HepG2 (cell line): ENCODE results near the gene DTD2. TPM values are rescaled to one million over a fixed set of nuclear protein-coding genes. Genes with fewer than 3 reads are reported as not detected.

Source experiments
- ATAC-seq: fragments of 200-7000 bp; cut with Tn5 transposase; 3 replicates; pipeline ENCODE4 v1.9.1; 2020; ENCODE audit warnings: mild to moderate bottlenecking, moderate library complexity
- BruUV-seq: library from RNA; stranded (reverse); fragments of 400-500 nt; replicated peaks from 2 replicates; lab custom pipeline; 2021; lab: Mats Ljungman, UMichigan
- CTCF ChIA-PET: fragments of 300-600 bp; formaldehyde crosslinking; extraction: SDS; loops from one replicate; lab custom pipeline; 2021; ENCODE audit warnings: low total read pairs, inconsistent platforms, low intra/inter-chr PET ratio; lab: Yijun Ruan, JAX
- POLR2A ChIA-PET: fragments of 350-600 bp; sonication (Branson Sonifier 250); formaldehyde crosslinking; loops from one replicate; lab custom pipeline; 2020; ENCODE audit warnings: antibody characterized with exemption, inconsistent platforms; lab: Yijun Ruan, JAX
- DNase-seq: peaks from one replicate; pipeline ENCODE4 v3.0.0-alpha.2; 2015; ENCODE audit warnings: low spot score
- FAIRE-seq: peaks from 3 replicates; lab custom pipeline; 2011; peaks lifted over from hg19 to GRCh38; lab: Jason Lieb, UNC
- H2AFZ ChIP-seq: one replicate; pipeline ENCODE4 v1.6.1; 2011; ENCODE audit warnings: low read length, inconsistent platforms
- H3K27ac ChIP-seq: fragments of 300-600 bp; 3 replicates; pipeline ENCODE4 v1.8.0; 2011; ENCODE audit warnings: mixed run types, mild to moderate bottlenecking, mixed read lengths, low read length, inconsistent platforms; ENCODE audit not compliant: insufficient read depth; ENCODE audit errors: extremely low read length
- H3K27me3 ChIP-seq, 2 experiments: fragments of 200-600 bp in 1 of 2; 2 replicates in 1 of 2; 3 replicates in 1 of 2; pipeline versions ENCODE4 v1.6.0 to v1.8.0; 2011; ENCODE audit warnings: low read length in 2 of 2, mild to moderate bottlenecking in 2 of 2, moderate library complexity in 2 of 2, inconsistent platforms in 1 of 2; ENCODE audit not compliant: insufficient read depth in 2 of 2, control insufficient read depth in 1 of 2
- H3K36me3 ChIP-seq, 2 experiments: fragments of 200-600 bp in 1 of 2; replicated peaks in 1 of 2; 2 replicates in 1 of 2; 3 replicates in 1 of 2; pipeline versions ENCODE4 v1.5.1 to v1.8.0; 2011; ENCODE audit warnings: low read length in 2 of 2, inconsistent platforms in 1 of 2; ENCODE audit not compliant: insufficient read depth in 2 of 2, control insufficient read depth in 1 of 2
- H3K4me1 ChIP-seq: 2 replicates; pipeline ENCODE4 v1.5.1; 2012; ENCODE audit warnings: low read length, inconsistent platforms; ENCODE audit not compliant: insufficient read depth
- H3K4me2 ChIP-seq: 2 replicates; pipeline ENCODE4 v1.6.0; 2011; ENCODE audit warnings: low read depth, low read length, inconsistent platforms
- H3K4me3 ChIP-seq, 3 experiments: fragments of 200-600 bp in 1 of 3; sonication (generic), shearing (Covaris generic) in 1 of 3; replicated peaks in 1 of 3; 2 replicates each; pipeline ENCODE4 v1.5.1; 2011 to 2016; ENCODE audit warnings: low read length in 3 of 3, inconsistent platforms in 2 of 3, low read depth in 2 of 3, mild to moderate bottlenecking in 2 of 3, control low read depth in 1 of 3, mixed read lengths in 1 of 3; ENCODE audit not compliant: insufficient read depth in 1 of 3
- H3K79me2 ChIP-seq: one replicate; pipeline ENCODE4 v1.6.1; 2011; ENCODE audit warnings: low read length, inconsistent platforms; ENCODE audit not compliant: insufficient read depth
- H3K9ac ChIP-seq: 2 replicates; pipeline ENCODE4 v1.6.0; 2011; ENCODE audit warnings: mild to moderate bottlenecking, low read depth, low read length, inconsistent platforms; ENCODE audit not compliant: insufficient read depth
- H3K9me3 ChIP-seq: 2 replicates; pipeline ENCODE4 v1.5.1; 2012; ENCODE audit warnings: mild to moderate bottlenecking, low read length
- H4K20me1 ChIP-seq: 2 replicates; pipeline ENCODE4 v1.6.0; 2011; ENCODE audit warnings: inconsistent platforms, mild to moderate bottlenecking, low read length, moderate library complexity; ENCODE audit not compliant: insufficient read depth
- BATF2 ChIP-seq: sonication (generic); formaldehyde crosslinking; IDR thresholded peaks from 2 replicates; pipeline ENCODE4 v1.8.0; 2022; ENCODE audit warnings: mild to moderate bottlenecking, missing genetic modification reagents, moderate library complexity
- PREB ChIP-seq: sonication (generic); formaldehyde crosslinking; IDR thresholded peaks from 2 replicates; pipeline ENCODE4 v1.4.0; 2020; ENCODE audit warnings: missing genetic modification reagents
- RFXAP ChIP-seq: sonication (generic); formaldehyde crosslinking; IDR thresholded peaks from 2 replicates; pipeline ENCODE4 v1.4.0; 2020; ENCODE audit warnings: missing genetic modification reagents, borderline replicate concordance
- ZNF343 ChIP-seq: sonication (generic); formaldehyde crosslinking; IDR thresholded peaks from 2 replicates; pipeline ENCODE4 v1.4.0; 2020; ENCODE audit warnings: mild to moderate bottlenecking, missing genetic modification reagents
- ZNF713 ChIP-seq: sonication (generic); formaldehyde crosslinking; IDR thresholded peaks from 2 replicates; pipeline ENCODE4 v1.4.0; 2020; ENCODE audit warnings: mild to moderate bottlenecking, missing genetic modification reagents
- WGBS: methylation state at CpG from one replicate; pipeline ENCODE4 v1.1.6; 2017; ENCODE audit warnings: low lambda C conversion rate; 5-methylcytosine and 5-hydroxymethylcytosine counted together
- in situ Hi-C: cut with HindIII; loops from 2 replicates; pipeline ENCODE4 v1.10.0; 2017; ENCODE audit warnings: low pct_unique_long_range_greater_than_20kb; ENCODE audit not compliant: extremely low pct_ligation_motif_present
- intact Hi-C: fragments of 100-400 bp; cut with micrococcal nuclease; formaldehyde crosslinking; loops from one replicate; pipeline ENCODE4 v1.10.0; 2022; ENCODE audit not compliant: unreplicated experiment
- polyA plus RNA-seq, 8 experiments: library from polyadenylated mRNA; depleted of rRNA in 3 of 8; stranded (reverse) in 7 of 8; unstranded in 1 of 8; fragments of >200 nt; fragmentation: Illumina TruSeq in 4 of 8; extraction: Trizol in 4 of 8; gene quantifications; 2 replicates each; pipeline versions ENCODE4 v1.2.1 to v1.2.3, GENCODE V29; 2011 to 2016; ENCODE audit warnings: low read depth in 4 of 8, missing spikeins in 1 of 8, mixed read lengths in 1 of 8; ENCODE audit not compliant: insufficient read depth in 1 of 8
- total RNA-seq, 5 experiments: library from RNA; depleted of rRNA; stranded (reverse); fragments of >200 nt; fragmentation: Illumina TruSeq; extraction: Trizol; gene quantifications; 2 replicates each; pipeline ENCODE4 v1.2.3, GENCODE V29; 2016; ENCODE audit warnings: low read depth in 1 of 5

The DTD2 gene
- total and polyA plus RNA-seq, 2 of the 13 experiments (the other 11 are each of a cell fraction or from before 2014, with no cell fraction given): 22.3 to 49.8 TPM

GRCh38 chr14:31477248-31477647 is 19.9 kb upstream of the DTD2 start:
- H2AFZ ChIP-seq: no peak overlapping the region
- TF ChIP-seq RFXAP (CRISPR knock-in tag): no peak
- no peak for TF ChIP-seq PREB (CRISPR knock-in tag)
- no peak for TF ChIP-seq ZNF713 (CRISPR knock-in tag)
- TF ChIP-seq BATF2 (CRISPR knock-in tag): no peak
- TF ChIP-seq ZNF343 (CRISPR knock-in tag): 0 out of 2 replicates have a peak, but pooled peaks have one; percentile 32
- TF ChIP-seq, all 625 proteins: peak for 1
- Histone ChIP-seq H3K36me3 (no peaks in the 10 kb centered on the region), H3K9ac (no peak overlapping the region), H3K4me2 (no peak overlapping the region), H3K27ac (no peak overlapping the region), H3K4me3 (no peak overlapping the region), H3K4me1 (no peaks in the 10 kb centered on the region), H3K27me3 (0 out of 5 replicates have a peak, but pooled peaks cover 0 to 11% of the 10 kb centered on the region in 2 experiments), H4K20me1 (no peaks in the 10 kb centered on the region; the same call in 1 of the 2 replicates), H3K79me2 (no peaks in the 10 kb centered on the region), H3K9me3 (no peaks in the 10 kb centered on the region)
- ChIA-PET CTCF (no interaction called here), POLR2A (no interaction called here)
- no peak for FAIRE-seq
- intact Hi-C loops (no loop called here), in situ Hi-C loops (no loop called here)
- ATAC-seq: no peak
- DNase-seq: no peak
- BruUV-seq: no TSS peak
- WGBS: 76% methylated on average over 6 of the region's 6 CpGs
